ENCODE measurements around the gene TEX29. TPM values are rescaled to one million over a fixed set of nuclear protein-coding genes. Genes with fewer than 3 reads are reported as not detected.

Gene TEX29
- total and polyA plus RNA-seq, 5 donors from 2014 or later, result not detected

DNA sequence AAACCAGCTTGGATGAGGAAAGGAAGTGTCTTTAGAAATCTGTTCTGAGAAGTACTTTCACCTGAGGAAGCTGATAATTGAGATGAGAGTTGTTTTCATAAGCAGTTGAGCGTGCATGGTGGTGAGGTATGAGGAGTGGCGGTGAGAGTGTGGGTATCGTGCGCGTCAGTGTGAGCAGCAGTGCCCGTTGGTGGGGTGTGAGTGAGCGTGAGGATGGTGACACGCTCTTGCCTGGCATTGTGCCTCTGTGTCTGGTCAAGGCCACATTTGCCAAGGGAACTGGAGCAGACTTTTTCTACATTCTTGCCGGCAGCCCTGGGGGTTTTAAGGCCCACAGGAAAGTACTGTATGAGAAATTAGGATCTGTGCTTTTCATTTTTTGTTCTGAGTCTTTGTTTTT, 36.5 kb upstream of the TEX29 start:
- no peaks in the 10 kb centered on the region for H3K4me1 ChIP-seq (ENCODE audit: control insufficient read depth, insufficient read depth, low read length, poor library complexity, severe bottlenecking)
- H3K27me3 ChIP-seq (ENCODE audit: control insufficient read depth, insufficient read depth, low read length), result no peaks in the 10 kb centered on the region
- Mint-ChIP-seq H3K4me1 (no peaks in the 10 kb centered on the region), H3K4me3 (no peak overlapping the region), H3K36me3 (peaks cover 50% of the 10 kb centered on the region), H3K27me3 (no peaks in the 10 kb centered on the region), H3K9me3 (no peaks in the 10 kb centered on the region), H3K27ac (no peak overlapping the region)
- ATAC-seq (ENCODE audit: low read depth in 2 of 2) (no peak), DNase-seq (no peak)
- H3K4me3 ChIP-seq (ENCODE audit: low read depth, low read length), result no peak overlapping the region
- H3K36me3 ChIP-seq (ENCODE audit: control insufficient read depth, insufficient read depth, low read length), result peaks cover 93% of the 10 kb centered on the region
- no peak overlapping the region for H3K27ac ChIP-seq (ENCODE audit: insufficient read depth, low read length, poor library complexity, severe bottlenecking)
- no peaks in the 10 kb centered on the region for H3K9me3 ChIP-seq (ENCODE audit: control insufficient read depth in 2 of 2, low read length in 2 of 2)

DNA sequence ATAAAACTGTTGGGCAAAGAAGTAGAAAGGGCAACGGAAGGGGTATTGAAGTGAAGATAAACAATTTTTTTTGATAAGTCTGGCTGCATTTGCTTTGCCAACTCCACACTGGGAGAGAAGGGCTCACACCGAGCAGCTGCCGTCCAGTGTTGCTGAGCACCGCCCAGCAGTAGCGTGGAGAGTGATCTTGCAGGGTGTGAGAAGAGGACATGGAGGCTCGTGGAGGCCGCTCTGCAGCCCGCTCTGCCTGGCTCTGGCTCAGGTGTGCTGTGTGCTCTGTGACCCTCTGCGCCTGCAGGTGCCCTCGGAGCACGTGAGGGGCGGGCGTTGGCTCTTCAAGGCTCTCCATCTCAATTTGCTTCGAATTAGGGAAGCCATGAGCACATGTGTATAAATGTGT, 35.9 kb upstream of the TEX29 start:
- peaks cover 92% of the 10 kb centered on the region for H3K36me3 ChIP-seq (ENCODE audit: control insufficient read depth, insufficient read depth, low read length)
- no peaks in the 10 kb centered on the region for H3K9me3 ChIP-seq (ENCODE audit: control insufficient read depth in 2 of 2, low read length in 2 of 2)
- Mint-ChIP-seq H3K4me1 (no peaks in the 10 kb centered on the region), H3K27me3 (no peaks in the 10 kb centered on the region), H3K36me3 (peaks cover 51% of the 10 kb centered on the region), H3K4me3 (no peak overlapping the region), H3K27ac (no peak overlapping the region), H3K9me3 (no peaks in the 10 kb centered on the region)
- H3K4me1 ChIP-seq (ENCODE audit: control insufficient read depth, insufficient read depth, low read length, poor library complexity, severe bottlenecking), result no peaks in the 10 kb centered on the region
- no peak overlapping the region for H3K4me3 ChIP-seq (ENCODE audit: low read depth, low read length)
- ATAC-seq (ENCODE audit: low read depth in 2 of 2), result no peak
- H3K27me3 ChIP-seq (ENCODE audit: control insufficient read depth, insufficient read depth, low read length), result no peaks in the 10 kb centered on the region
- H3K27ac ChIP-seq (ENCODE audit: insufficient read depth, low read length, poor library complexity, severe bottlenecking), result no peak overlapping the region
- no peak for DNase-seq

DNA sequence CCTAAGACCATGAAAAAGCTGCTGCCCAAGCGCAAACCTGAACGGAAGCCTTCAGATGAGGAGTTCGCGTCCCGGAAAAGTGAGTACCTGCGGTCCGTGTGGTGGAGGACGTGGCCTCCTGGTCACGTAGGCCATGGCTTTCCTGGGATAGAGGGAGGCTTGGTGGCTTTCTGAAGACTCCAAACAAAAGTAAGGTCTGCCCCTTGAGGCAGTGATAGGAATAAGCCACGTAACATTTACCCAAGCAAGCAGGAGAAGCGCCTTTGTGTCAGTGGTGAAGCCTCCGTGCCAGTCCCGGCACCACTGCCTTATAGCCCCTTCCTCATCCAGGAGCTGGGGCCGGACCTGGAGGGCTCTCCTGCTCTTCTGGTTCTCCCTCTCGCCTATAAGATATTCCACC, 34.3 kb upstream of the TEX29 start:
- H3K4me3 Mint-ChIP-seq, result no peak overlapping the region
- H3K4me1 Mint-ChIP-seq, result no peaks in the 10 kb centered on the region
- peaks cover 92% of the 10 kb centered on the region for H3K36me3 ChIP-seq (ENCODE audit: control insufficient read depth, insufficient read depth, low read length)
- no peak overlapping the region for H3K4me3 ChIP-seq (ENCODE audit: low read depth, low read length)
- no peaks in the 10 kb centered on the region for H3K9me3 ChIP-seq (ENCODE audit: control insufficient read depth in 2 of 2, low read length in 2 of 2)
- DNase-seq (no peak), ATAC-seq (ENCODE audit: low read depth in 2 of 2) (no peak)
- no peaks in the 10 kb centered on the region for H3K27me3 Mint-ChIP-seq
- H3K36me3 Mint-ChIP-seq, result peaks cover 43% of the 10 kb centered on the region
- no peaks in the 10 kb centered on the region for H3K27me3 ChIP-seq (ENCODE audit: control insufficient read depth, insufficient read depth, low read length)
- H3K27ac ChIP-seq (ENCODE audit: insufficient read depth, low read length, poor library complexity, severe bottlenecking), result no peak overlapping the region
- H3K4me1 ChIP-seq (ENCODE audit: control insufficient read depth, insufficient read depth, low read length, poor library complexity, severe bottlenecking), result no peaks in the 10 kb centered on the region
- no peak overlapping the region for H3K27ac Mint-ChIP-seq
- H3K9me3 Mint-ChIP-seq, result no peaks in the 10 kb centered on the region

DNA sequence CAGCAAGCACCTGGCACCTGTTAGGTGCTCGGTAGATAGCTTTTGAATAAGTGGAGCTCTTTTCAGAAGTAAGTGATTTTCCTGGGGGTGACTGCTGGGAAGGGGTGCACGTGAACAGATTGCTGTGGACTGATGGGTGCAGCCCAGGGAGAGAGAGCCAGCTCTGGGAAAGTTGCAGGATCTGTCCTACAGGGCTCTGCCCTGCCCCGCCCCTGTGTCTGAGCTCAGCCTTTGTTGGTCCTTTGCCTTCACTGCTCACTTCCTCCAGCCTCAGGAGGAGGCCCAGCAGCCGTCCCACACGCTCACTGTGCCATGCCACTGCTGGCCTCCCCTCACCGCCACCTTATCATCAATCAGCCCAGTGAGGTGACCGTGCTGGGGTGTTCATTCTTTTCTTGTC, 33.7 kb upstream of the TEX29 start:
- Mint-ChIP-seq H3K36me3 (peaks cover 42% of the 10 kb centered on the region), H3K4me3 (no peak overlapping the region), H3K4me1 (no peaks in the 10 kb centered on the region), H3K27me3 (no peaks in the 10 kb centered on the region), H3K27ac (no peak overlapping the region), H3K9me3 (no peaks in the 10 kb centered on the region)
- no peak overlapping the region for H3K27ac ChIP-seq (ENCODE audit: insufficient read depth, low read length, poor library complexity, severe bottlenecking)
- no peak for DNase-seq
- peaks cover 91% of the 10 kb centered on the region for H3K36me3 ChIP-seq (ENCODE audit: control insufficient read depth, insufficient read depth, low read length)
- H3K27me3 ChIP-seq (ENCODE audit: control insufficient read depth, insufficient read depth, low read length), result no peaks in the 10 kb centered on the region
- no peaks in the 10 kb centered on the region for H3K4me1 ChIP-seq (ENCODE audit: control insufficient read depth, insufficient read depth, low read length, poor library complexity, severe bottlenecking)
- no peaks in the 10 kb centered on the region for H3K9me3 ChIP-seq (ENCODE audit: control insufficient read depth in 2 of 2, low read length in 2 of 2)
- H3K4me3 ChIP-seq (ENCODE audit: low read depth, low read length), result no peak overlapping the region
- ATAC-seq (ENCODE audit: low read depth in 2 of 2), result no peak

DNA sequence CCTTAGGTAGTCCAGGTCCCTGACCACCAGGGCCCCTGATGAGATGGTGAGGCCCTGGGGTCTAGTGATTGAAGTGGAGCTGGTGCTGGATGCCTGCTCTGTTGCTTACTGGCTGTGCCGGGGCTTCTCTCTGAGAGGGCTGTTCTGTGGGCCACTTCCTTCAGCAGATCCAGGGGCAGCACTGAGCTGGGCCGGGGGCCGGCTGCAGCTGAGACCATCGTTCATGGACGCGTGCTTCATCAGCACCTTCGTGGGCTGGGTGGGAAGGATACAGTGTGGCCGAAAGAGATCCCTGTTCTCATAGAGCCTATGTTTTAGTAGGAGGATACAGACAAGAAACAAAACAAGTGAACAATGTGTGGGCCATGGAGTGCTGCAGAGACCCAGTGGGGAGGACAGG, 33.2 kb upstream of the TEX29 start:
- DNase-seq, result no peak
- ATAC-seq (ENCODE audit: low read depth in 2 of 2), result no peak
- H3K9me3 Mint-ChIP-seq, result no peaks in the 10 kb centered on the region
- H3K4me3 Mint-ChIP-seq, result no peak overlapping the region
- Histone ChIP-seq H3K9me3 (ENCODE audit: control insufficient read depth in 2 of 2, low read length in 2 of 2) (no peaks in the 10 kb centered on the region), H3K4me1 (ENCODE audit: control insufficient read depth, insufficient read depth, low read length, poor library complexity, severe bottlenecking) (no peaks in the 10 kb centered on the region), H3K27me3 (ENCODE audit: control insufficient read depth, insufficient read depth, low read length) (no peaks in the 10 kb centered on the region), H3K27ac (ENCODE audit: insufficient read depth, low read length, poor library complexity, severe bottlenecking) (no peak overlapping the region), H3K4me3 (ENCODE audit: low read depth, low read length) (no peak overlapping the region), H3K36me3 (ENCODE audit: control insufficient read depth, insufficient read depth, low read length) (peaks cover 91% of the 10 kb centered on the region)
- no peaks in the 10 kb centered on the region for H3K27me3 Mint-ChIP-seq
- no peak overlapping the region for H3K27ac Mint-ChIP-seq
- H3K4me1 Mint-ChIP-seq, result no peaks in the 10 kb centered on the region
- peaks cover 46% of the 10 kb centered on the region for H3K36me3 Mint-ChIP-seq

DNA sequence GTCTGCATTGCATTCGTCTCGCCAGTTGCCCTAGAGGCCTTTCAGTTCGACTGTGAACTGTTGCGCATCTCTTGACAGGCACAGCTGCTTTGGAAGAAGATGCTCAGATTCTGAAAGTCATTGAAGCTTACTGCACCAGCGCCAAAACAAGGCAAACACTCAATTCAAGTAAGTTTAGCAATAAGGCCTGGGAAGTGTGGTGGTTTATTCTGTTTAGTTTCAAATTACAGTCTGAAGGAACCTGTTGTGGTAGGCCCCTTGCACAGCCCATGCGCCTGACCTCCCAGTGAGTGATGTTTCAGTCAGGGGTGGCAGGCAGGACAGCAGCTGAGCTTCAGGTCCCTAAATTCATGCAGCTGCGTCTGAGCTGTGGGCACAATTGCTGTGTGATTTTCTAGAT, 32.2 kb upstream of the TEX29 start:
- no peak overlapping the region for H3K4me3 Mint-ChIP-seq
- DNase-seq (no peak), ATAC-seq (ENCODE audit: low read depth in 2 of 2) (no peak)
- H3K27me3 Mint-ChIP-seq, result no peaks in the 10 kb centered on the region
- H3K36me3 Mint-ChIP-seq, result peaks cover 48% of the 10 kb centered on the region
- H3K27ac Mint-ChIP-seq, result no peak overlapping the region
- H3K4me1 Mint-ChIP-seq, result no peaks in the 10 kb centered on the region
- Histone ChIP-seq H3K36me3 (ENCODE audit: control insufficient read depth, insufficient read depth, low read length) (peaks cover 91% of the 10 kb centered on the region), H3K27ac (ENCODE audit: insufficient read depth, low read length, poor library complexity, severe bottlenecking) (no peak overlapping the region), H3K4me3 (ENCODE audit: low read depth, low read length) (no peak overlapping the region), H3K27me3 (ENCODE audit: control insufficient read depth, insufficient read depth, low read length) (no peaks in the 10 kb centered on the region), H3K9me3 (ENCODE audit: control insufficient read depth in 2 of 2, low read length in 2 of 2) (no peaks in the 10 kb centered on the region), H3K4me1 (ENCODE audit: control insufficient read depth, insufficient read depth, low read length, poor library complexity, severe bottlenecking) (no peaks in the 10 kb centered on the region)
- no peaks in the 10 kb centered on the region for H3K9me3 Mint-ChIP-seq

DNA sequence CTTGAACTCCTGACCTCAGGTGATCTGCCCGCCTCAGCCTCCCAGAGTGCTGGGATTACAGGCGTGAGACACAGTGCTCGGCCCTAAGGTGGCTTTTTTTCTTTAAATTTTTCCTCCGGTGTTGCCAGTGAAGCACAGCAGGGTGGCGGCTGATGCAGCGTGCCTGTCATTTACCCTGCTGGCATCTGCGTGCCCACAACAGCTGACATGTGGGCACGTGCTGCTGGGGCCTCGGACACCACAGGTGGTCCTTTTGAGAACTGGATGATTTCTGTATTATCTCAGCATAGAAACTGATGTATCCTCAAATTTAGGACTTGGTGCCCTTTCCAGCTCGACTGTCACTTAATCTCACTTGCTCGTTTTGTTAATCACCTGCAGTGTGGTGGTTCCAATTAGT, 31.2 kb upstream of the TEX29 start:
- no peak overlapping the region for H3K27ac ChIP-seq (ENCODE audit: insufficient read depth, low read length, poor library complexity, severe bottlenecking)
- no peaks in the 10 kb centered on the region for H3K9me3 Mint-ChIP-seq
- H3K27ac Mint-ChIP-seq, result no peak overlapping the region
- no peak overlapping the region for H3K4me3 ChIP-seq (ENCODE audit: low read depth, low read length)
- H3K27me3 Mint-ChIP-seq, result no peaks in the 10 kb centered on the region
- H3K4me1 Mint-ChIP-seq, result peaks cover 0 to 4% (median under 1%) of the 10 kb centered on the region in 4 donors
- no peak for ATAC-seq (ENCODE audit: low read depth in 2 of 2)
- DNase-seq, result no peak
- H3K9me3 ChIP-seq (ENCODE audit: control insufficient read depth in 2 of 2, low read length in 2 of 2), result no peaks in the 10 kb centered on the region
- H3K4me1 ChIP-seq (ENCODE audit: control insufficient read depth, insufficient read depth, low read length, poor library complexity, severe bottlenecking), result no peaks in the 10 kb centered on the region
- no peaks in the 10 kb centered on the region for H3K27me3 ChIP-seq (ENCODE audit: control insufficient read depth, insufficient read depth, low read length)
- peaks cover 87% of the 10 kb centered on the region for H3K36me3 ChIP-seq (ENCODE audit: control insufficient read depth, insufficient read depth, low read length)
- no peak overlapping the region for H3K4me3 Mint-ChIP-seq
- H3K36me3 Mint-ChIP-seq, result peaks cover 49% of the 10 kb centered on the region

DNA sequence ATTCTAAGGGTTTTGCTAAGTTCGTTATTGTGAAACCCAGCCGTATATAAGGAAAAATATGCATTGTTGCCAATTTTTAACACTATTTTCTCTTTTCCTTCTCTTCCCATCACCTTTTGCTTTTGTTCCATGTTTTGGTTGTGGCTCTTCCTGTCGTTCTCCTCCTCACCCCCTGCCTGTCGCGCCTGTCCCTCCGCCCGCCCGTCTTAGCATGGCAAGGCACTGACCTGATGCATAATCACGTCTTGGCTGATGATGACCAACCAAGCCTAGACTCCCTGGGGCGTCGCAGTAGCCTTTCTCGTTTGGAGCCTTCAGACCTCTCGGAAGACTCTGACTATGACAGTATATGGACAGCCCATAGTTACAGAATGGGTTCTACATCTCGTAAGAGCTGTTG, 28.5 kb upstream of the TEX29 start:
- no peak for ATAC-seq (ENCODE audit: low read depth in 2 of 2)
- no peaks in the 10 kb centered on the region for H3K9me3 Mint-ChIP-seq
- no peaks in the 10 kb centered on the region for H3K27me3 ChIP-seq (ENCODE audit: control insufficient read depth, insufficient read depth, low read length)
- H3K4me1 Mint-ChIP-seq, result peaks cover 18 to 25% (median 22%) of the 10 kb centered on the region in 4 donors
- H3K4me1 ChIP-seq (ENCODE audit: control insufficient read depth, insufficient read depth, low read length, poor library complexity, severe bottlenecking), result peaks cover 12% of the 10 kb centered on the region
- no peak overlapping the region for H3K27ac Mint-ChIP-seq
- no peak overlapping the region for H3K4me3 ChIP-seq (ENCODE audit: low read depth, low read length)
- peaks cover 65% of the 10 kb centered on the region for H3K36me3 ChIP-seq (ENCODE audit: control insufficient read depth, insufficient read depth, low read length)
- H3K36me3 Mint-ChIP-seq, result peaks cover 50% of the 10 kb centered on the region
- H3K4me3 Mint-ChIP-seq, result no peak overlapping the region
- no peaks in the 10 kb centered on the region for H3K27me3 Mint-ChIP-seq
- no peak for DNase-seq
- H3K27ac ChIP-seq (ENCODE audit: insufficient read depth, low read length, poor library complexity, severe bottlenecking), result no peak overlapping the region
- no peaks in the 10 kb centered on the region for H3K9me3 ChIP-seq (ENCODE audit: control insufficient read depth in 2 of 2, low read length in 2 of 2)

Measured in CD4-positive, CD25-positive, alpha-beta regulatory T cell (primary cell).